ENCODE results near the gene KRT75. TPM values are rescaled to one million over a fixed set of nuclear protein-coding genes. Genes with fewer than 3 reads are reported as not detected.

KRT75 gene
- polyA plus RNA-seq, 1 donor (not counting 4 experiments of a cell fraction or from before 2014, with no cell fraction given) = 59.4 TPM

DNA sequence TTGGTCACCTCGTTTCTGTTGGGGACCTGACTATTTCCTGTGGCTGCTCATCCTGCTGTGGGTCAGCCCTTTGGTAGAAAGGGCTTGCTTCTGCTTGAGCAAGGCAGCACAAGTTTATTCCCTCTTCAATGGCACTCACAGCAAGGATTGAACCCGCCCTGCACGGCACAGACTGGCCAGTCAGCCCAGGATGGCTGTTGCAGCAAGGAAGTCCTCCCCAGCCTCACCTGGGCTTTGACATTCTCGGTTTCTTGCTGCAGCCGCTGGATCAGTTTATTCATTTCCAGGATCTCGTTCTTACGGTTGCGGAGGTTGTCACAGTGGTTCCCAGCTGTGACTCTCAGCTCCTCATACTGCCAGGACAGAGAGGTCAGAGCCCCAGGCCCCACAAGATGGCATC lies 37.5 kb downstream of the KRT75 start:
- DNase-seq (ENCODE audit: low read depth, low spot score) (no peak), FAIRE-seq (no peak)
- H4K20me1 ChIP-seq (ENCODE audit: control insufficient read depth, extremely low read depth, insufficient read depth, low read length) = no peaks in the 10 kb centered on the region
- no peaks in the 10 kb centered on the region for H3K36me3 ChIP-seq (ENCODE audit: control insufficient read depth in 2 of 2, extremely low read depth in 1 of 2, insufficient read depth in 2 of 2, low read length in 2 of 2)
- H3K4me1 ChIP-seq (ENCODE audit: control insufficient read depth, extremely low read depth, insufficient read depth, low read length) = peaks cover 14% of the 10 kb centered on the region
- H2AFZ ChIP-seq (ENCODE audit: control insufficient read depth, low read length) = no peak overlapping the region
- TF ChIP-seq EZH2 (IDR thresholded peaks at IDR 0.05; ENCODE audit: low read length) = no peak
- TF ChIP-seq, protein P1, sequence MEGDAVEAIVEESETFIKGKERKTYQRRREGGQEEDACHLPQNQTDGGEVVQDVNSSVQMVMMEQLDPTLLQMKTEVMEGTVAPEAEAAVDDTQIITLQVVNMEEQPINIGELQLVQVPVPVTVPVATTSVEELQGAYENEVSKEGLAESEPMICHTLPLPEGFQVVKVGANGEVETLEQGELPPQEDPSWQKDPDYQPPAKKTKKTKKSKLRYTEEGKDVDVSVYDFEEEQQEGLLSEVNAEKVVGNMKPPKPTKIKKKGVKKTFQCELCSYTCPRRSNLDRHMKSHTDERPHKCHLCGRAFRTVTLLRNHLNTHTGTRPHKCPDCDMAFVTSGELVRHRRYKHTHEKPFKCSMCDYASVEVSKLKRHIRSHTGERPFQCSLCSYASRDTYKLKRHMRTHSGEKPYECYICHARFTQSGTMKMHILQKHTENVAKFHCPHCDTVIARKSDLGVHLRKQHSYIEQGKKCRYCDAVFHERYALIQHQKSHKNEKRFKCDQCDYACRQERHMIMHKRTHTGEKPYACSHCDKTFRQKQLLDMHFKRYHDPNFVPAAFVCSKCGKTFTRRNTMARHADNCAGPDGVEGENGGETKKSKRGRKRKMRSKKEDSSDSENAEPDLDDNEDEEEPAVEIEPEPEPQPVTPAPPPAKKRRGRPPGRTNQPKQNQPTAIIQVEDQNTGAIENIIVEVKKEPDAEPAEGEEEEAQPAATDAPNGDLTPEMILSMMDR (optimal IDR thresholded peaks at IDR 0.05 in 1 of 3, IDR thresholded peaks at IDR 0.05 in 1 of 3, conservative IDR thresholded peaks at IDR 0.05 in 1 of 3; ENCODE audit: extremely low read depth in 1 of 3, insufficient read depth in 2 of 3, low read length in 3 of 3) = no peak
- H3K9ac ChIP-seq (ENCODE audit: control insufficient read depth, extremely low read depth, insufficient read depth, low read length) = no peak overlapping the region
- no peaks in the 10 kb centered on the region for H3K27me3 ChIP-seq (ENCODE audit: control insufficient read depth, extremely low read depth, insufficient read depth, low read length)
- H3K79me2 ChIP-seq (ENCODE audit: control insufficient read depth, insufficient read depth, low read length) = no peaks in the 10 kb centered on the region
- H3K9me1 ChIP-seq (ENCODE audit: control insufficient read depth, extremely low read depth, insufficient read depth, low read length) = no peaks in the 10 kb centered on the region
- no peaks in the 10 kb centered on the region for H3K9me3 ChIP-seq (ENCODE audit: control insufficient read depth, low read depth, low read length)
- no peak overlapping the region for H3K4me3 ChIP-seq (ENCODE audit: control insufficient read depth in 2 of 3, extremely low read depth in 1 of 3, insufficient read depth in 2 of 3, low read depth in 1 of 3, low read length in 3 of 3)
- no peak overlapping the region for H3K4me2 ChIP-seq (ENCODE audit: control insufficient read depth, extremely low read depth, insufficient read depth, low read depth, low read length)
- dilution Hi-C loops (cut with MboI; ENCODE audit: extremely low pct_ligation_motif_present, low sequenced_read_pairs) = no loop called here
- H3K27ac ChIP-seq (ENCODE audit: control insufficient read depth, insufficient read depth, low read length) = no peak overlapping the region

DNA sequence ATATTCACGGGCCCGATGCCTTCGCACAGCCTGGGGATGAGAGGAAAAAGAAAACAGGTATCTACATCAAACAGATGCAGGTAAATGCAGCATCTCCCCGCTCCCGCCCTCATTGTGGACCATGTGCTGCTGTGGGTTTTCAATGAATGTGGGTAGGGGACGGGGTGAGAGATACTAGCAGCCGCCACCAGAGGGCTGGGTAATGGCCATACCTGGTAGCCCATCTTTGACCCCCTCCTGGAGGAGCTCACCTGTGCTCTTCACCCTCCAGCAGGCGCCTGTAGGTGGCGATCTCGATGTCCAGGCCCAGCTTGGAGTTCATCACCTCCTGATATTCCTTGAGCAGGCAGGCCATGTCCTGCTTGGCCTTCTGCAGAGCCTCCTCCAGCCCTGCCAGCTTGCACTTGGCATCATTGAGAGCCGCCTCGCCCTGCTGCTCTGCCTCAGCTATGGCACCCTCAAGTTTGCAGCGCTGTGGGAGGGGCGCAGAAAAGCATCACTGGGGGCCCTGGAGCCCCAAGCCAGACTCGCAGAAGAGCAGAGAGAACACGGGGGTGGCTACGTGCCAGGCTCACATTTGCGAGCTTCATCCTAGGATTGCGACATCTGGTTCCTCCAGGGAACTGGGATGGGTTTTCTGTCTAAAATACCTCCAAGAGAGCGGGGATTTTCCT lies 38.3 kb downstream of the KRT75 start:
- H3K36me3 ChIP-seq (ENCODE audit: control insufficient read depth in 2 of 2, extremely low read depth in 1 of 2, insufficient read depth in 2 of 2, low read length in 2 of 2) = no peaks in the 10 kb centered on the region
- H4K20me1 ChIP-seq (ENCODE audit: control insufficient read depth, extremely low read depth, insufficient read depth, low read length) = no peaks in the 10 kb centered on the region
- H3K27ac ChIP-seq (ENCODE audit: control insufficient read depth, insufficient read depth, low read length) = no peak overlapping the region
- H3K9me3 ChIP-seq (ENCODE audit: control insufficient read depth, low read depth, low read length) = no peaks in the 10 kb centered on the region
- dilution Hi-C loops (cut with MboI; ENCODE audit: extremely low pct_ligation_motif_present, low sequenced_read_pairs) = no loop called here
- no peak overlapping the region for H3K9ac ChIP-seq (ENCODE audit: control insufficient read depth, extremely low read depth, insufficient read depth, low read length)
- H3K9me1 ChIP-seq (ENCODE audit: control insufficient read depth, extremely low read depth, insufficient read depth, low read length) = no peaks in the 10 kb centered on the region
- H3K79me2 ChIP-seq (ENCODE audit: control insufficient read depth, insufficient read depth, low read length) = no peaks in the 10 kb centered on the region
- FAIRE-seq (peak; percentile 17), DNase-seq (ENCODE audit: low read depth, low spot score) (no peak)
- H3K4me2 ChIP-seq (ENCODE audit: control insufficient read depth, extremely low read depth, insufficient read depth, low read depth, low read length) = no peak overlapping the region
- no peak overlapping the region for H3K4me3 ChIP-seq (ENCODE audit: control insufficient read depth in 2 of 3, extremely low read depth in 1 of 3, insufficient read depth in 2 of 3, low read depth in 1 of 3, low read length in 3 of 3)
- no peaks in the 10 kb centered on the region for H3K27me3 ChIP-seq (ENCODE audit: control insufficient read depth, extremely low read depth, insufficient read depth, low read length)
- no peak for TF ChIP-seq EZH2 (IDR thresholded peaks at IDR 0.05; ENCODE audit: low read length)
- TF ChIP-seq, protein P1 (optimal IDR thresholded peaks at IDR 0.05 in 1 of 3, IDR thresholded peaks at IDR 0.05 in 1 of 3, conservative IDR thresholded peaks at IDR 0.05 in 1 of 3; ENCODE audit: extremely low read depth in 1 of 3, insufficient read depth in 2 of 3, low read length in 3 of 3) = peak; percentile 65 to 72 (median 65)
- H2AFZ ChIP-seq (ENCODE audit: control insufficient read depth, low read length) = no peak overlapping the region
- H3K4me1 ChIP-seq (ENCODE audit: control insufficient read depth, extremely low read depth, insufficient read depth, low read length) = peaks cover 22% of the 10 kb centered on the region
